Measurements from ENCODE around the gene UBASH3A.

- no peak for TF ChIP-seq CTCF (IDR thresholded peaks at IDR 0.05)
- no peak for TF ChIP-seq POLR2AphosphoS5 (IDR thresholded peaks at IDR 0.05)
- no peak for TF ChIP-seq EP300 (IDR thresholded peaks at IDR 0.05)
Observed at GRCh38 chr21:42480736-42481135, 77.0 kb downstream of the UBASH3A start.
